ENCODE data around the gene MALRD1. TPM values are rescaled to one million over a fixed set of nuclear protein-coding genes. Genes with fewer than 3 reads are reported as not detected.

MALRD1 gene
- total and polyA plus RNA-seq, 2 of the 8 experiments (the other 6 are each of a cell fraction or from before 2014, with no cell fraction given) = 0.32 to 0.35 TPM

DNA sequence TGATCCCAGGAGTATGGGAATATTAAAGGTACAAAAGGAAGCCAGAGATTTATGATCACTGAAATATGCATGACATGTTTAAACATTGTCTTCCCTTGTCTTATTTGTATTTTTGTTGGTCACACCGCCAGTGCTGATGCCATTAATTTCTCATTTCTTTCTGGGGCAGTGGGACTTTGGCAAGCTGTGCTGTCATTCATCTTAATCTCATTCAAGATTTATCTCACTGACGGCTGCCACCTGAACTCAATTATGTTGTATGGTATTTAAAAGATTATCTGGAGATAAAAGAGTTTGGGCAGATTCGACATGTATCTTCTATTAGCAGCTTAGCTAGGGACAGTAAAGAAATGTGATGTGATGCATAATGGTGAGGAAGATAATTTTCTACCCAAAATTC lies 482.7 kb downstream of the MALRD1 start:
- no peaks in the 10 kb centered on the region for H4K20me1 ChIP-seq (replicated peaks in 1 of 2; ENCODE audit: control insufficient read depth in 1 of 2, insufficient read depth in 2 of 2, low read length in 2 of 2)
- no peaks in the 10 kb centered on the region for H3K4me1 ChIP-seq (replicated peaks in 1 of 4; ENCODE audit: control insufficient read depth in 3 of 4, insufficient read depth in 4 of 4, low read length in 3 of 4)
- H2BK12ac ChIP-seq (ENCODE audit: low read depth, low read length) = no peak overlapping the region
- H2BK15ac ChIP-seq (ENCODE audit: low read length) = no peak overlapping the region
- H4K91ac ChIP-seq (replicated peaks; ENCODE audit: insufficient read length, low read length) = no peak overlapping the region
- no peak for DNase-seq (ENCODE audit: low read depth in 1 of 2, low spot score in 2 of 2)
- ChIA-PET CTCF (ENCODE audit: partially characterized antibody) (no interaction called here), POLR2A (ENCODE audit: partially characterized antibody) (no interaction called here)
- H3K14ac ChIP-seq (ENCODE audit: insufficient read length) = no peak overlapping the region
- FAIRE-seq = no peak
- no peaks in the 10 kb centered on the region for H3K27me3 ChIP-seq (replicated peaks in 1 of 4; ENCODE audit: control insufficient read depth in 3 of 4, extremely low read depth in 1 of 4, insufficient read depth in 3 of 4, low read length in 3 of 4)
- no peak overlapping the region for H3K27ac ChIP-seq (ENCODE audit: low read depth, low read length)
- H3K9ac ChIP-seq (replicated peaks in 1 of 4; ENCODE audit: extremely low read depth in 1 of 4, low read depth in 3 of 4, low read length in 3 of 4) = no peak overlapping the region
- no peak overlapping the region for H3K4ac ChIP-seq (replicated peaks; ENCODE audit: insufficient read length, low read depth, low read length)
- 57% methylated on average over 3 of the region's 3 CpGs; no CpG with 5 or more reads in 1 of the 2 experiments for WGBS, 2 experiments (ENCODE audit: extremely low coverage in 1 of 2, insufficient coverage in 1 of 2, insufficient read length in 1 of 2, insufficient replicate concordance in 2 of 2, low coverage in 1 of 2, low lambda C conversion rate in 2 of 2, missing lambda C conversion rate in 1 of 2)
- H3K9me3 ChIP-seq (ENCODE audit: insufficient read depth in 2 of 2, low read depth in 1 of 2, low read length in 1 of 2) = no peaks in the 10 kb centered on the region
- H3K4me3 ChIP-seq (ENCODE audit: extremely low read depth in 1 of 4, insufficient read depth in 2 of 4, low read depth in 3 of 4, low read length in 4 of 4) = no peak overlapping the region
- no peak overlapping the region for H3K23ac ChIP-seq (ENCODE audit: insufficient read length)
- no peak overlapping the region for H2BK5ac ChIP-seq (ENCODE audit: low read depth, low read length)
- no peak overlapping the region for H4K5ac ChIP-seq (ENCODE audit: insufficient read length, low read depth, low read length)
- no peak overlapping the region for H4K8ac ChIP-seq (ENCODE audit: extremely low read depth, insufficient read depth, low read length)
- H2AFZ ChIP-seq (ENCODE audit: low read length) = no peak overlapping the region
- H3K4me2 ChIP-seq (ENCODE audit: insufficient read depth in 1 of 2, low read depth in 2 of 2, low read length in 2 of 2) = no peak overlapping the region
- H3K36me3 ChIP-seq (ENCODE audit: control insufficient read depth in 2 of 4, insufficient read depth in 4 of 4, low read length in 3 of 4) = no peaks in the 10 kb centered on the region
- no peak overlapping the region for H3K18ac ChIP-seq (ENCODE audit: extremely low read depth, low read length)
- no peak overlapping the region for H2BK20ac ChIP-seq (ENCODE audit: low read length)
- no peak overlapping the region for H3K56ac ChIP-seq (replicated peaks; ENCODE audit: insufficient read length, low read depth, low read length)
- H2BK120ac ChIP-seq (replicated peaks; ENCODE audit: low read depth, low read length) = no peak overlapping the region
- H2AK5ac ChIP-seq (ENCODE audit: low read depth, low read length) = no peak overlapping the region
- no peaks in the 10 kb centered on the region for H3K79me2 ChIP-seq (ENCODE audit: control insufficient read depth in 1 of 2, insufficient read depth in 2 of 2, low read length in 2 of 2)
- no peaks in the 10 kb centered on the region for H3K23me2 ChIP-seq (ENCODE audit: low read depth, low read length)
- no peaks in the 10 kb centered on the region for H3K79me1 ChIP-seq (ENCODE audit: low read depth, low read length)
- no peak for TF ChIP-seq FOSL1 (IDR thresholded peaks at IDR 0.05; ENCODE audit: insufficient read depth, low read depth, low read length)
- no peak for TF ChIP-seq ZNF274 (IDR thresholded peaks at IDR 0.05; ENCODE audit: borderline replicate concordance, extremely low read depth, low read length)
- TF ChIP-seq SUZ12 (IDR thresholded peaks at IDR 0.05; ENCODE audit: low read length) = no peak
- TF ChIP-seq, protein P1, sequence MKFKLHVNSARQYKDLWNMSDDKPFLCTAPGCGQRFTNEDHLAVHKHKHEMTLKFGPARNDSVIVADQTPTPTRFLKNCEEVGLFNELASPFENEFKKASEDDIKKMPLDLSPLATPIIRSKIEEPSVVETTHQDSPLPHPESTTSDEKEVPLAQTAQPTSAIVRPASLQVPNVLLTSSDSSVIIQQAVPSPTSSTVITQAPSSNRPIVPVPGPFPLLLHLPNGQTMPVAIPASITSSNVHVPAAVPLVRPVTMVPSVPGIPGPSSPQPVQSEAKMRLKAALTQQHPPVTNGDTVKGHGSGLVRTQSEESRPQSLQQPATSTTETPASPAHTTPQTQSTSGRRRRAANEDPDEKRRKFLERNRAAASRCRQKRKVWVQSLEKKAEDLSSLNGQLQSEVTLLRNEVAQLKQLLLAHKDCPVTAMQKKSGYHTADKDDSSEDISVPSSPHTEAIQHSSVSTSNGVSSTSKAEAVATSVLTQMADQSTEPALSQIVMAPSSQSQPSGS (IDR thresholded peaks at IDR 0.05; ENCODE audit: low read length) = no peak
- no peak for TF ChIP-seq RBBP5 (IDR thresholded peaks at IDR 0.05; ENCODE audit: borderline replicate concordance, low read depth, low read length)
- no peak for TF ChIP-seq GTF2F1 (IDR thresholded peaks at IDR 0.05; ENCODE audit: borderline replicate concordance, low read depth, low read length)
- TF ChIP-seq PHF8 (conservative IDR thresholded peaks at IDR 0.05; ENCODE audit: low read depth, low read length) = no peak
- no peak for TF ChIP-seq BRCA1 (IDR thresholded peaks at IDR 0.05; ENCODE audit: low read depth, low read length)
- no peak for TF ChIP-seq CEBPB (IDR thresholded peaks at IDR 0.05; ENCODE audit: low read depth, low read length)
- no peak for TF ChIP-seq BACH1 (IDR thresholded peaks at IDR 0.05; ENCODE audit: low read length)
- TF ChIP-seq EGR1 (IDR thresholded peaks at IDR 0.05; ENCODE audit: borderline replicate concordance, low read depth, low read length) = no peak
- TF ChIP-seq, protein P2, sequence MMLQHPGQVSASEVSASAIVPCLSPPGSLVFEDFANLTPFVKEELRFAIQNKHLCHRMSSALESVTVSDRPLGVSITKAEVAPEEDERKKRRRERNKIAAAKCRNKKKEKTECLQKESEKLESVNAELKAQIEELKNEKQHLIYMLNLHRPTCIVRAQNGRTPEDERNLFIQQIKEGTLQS (IDR thresholded peaks at IDR 0.05; ENCODE audit: insufficient read depth, low read depth, low read length) = no peak
- TF ChIP-seq SP2 (IDR thresholded peaks at IDR 0.05; ENCODE audit: low read length) = no peak
